22Rv1 (cell line): ENCODE results near the gene NDUFB7.
A peak's percentile ranks its signal among the peaks of the same experiment; 100 is the strongest.

Experiments used
- H3K27ac ChIP-seq: fragments of 450-650 bp; 2 replicates; pipeline ENCODE4 v1.5.1; 2017
- ZFX ChIP-seq: fragments of 450-650 bp; IDR thresholded peaks from 2 replicates; pipeline ENCODE4 v1.6.1; 2017; ENCODE audit warnings: antibody characterized with exemption, borderline replicate concordance
- TF ChIP-seq, protein P1 (sequence below): fragments of 450-650 bp; IDR thresholded peaks from 2 replicates; pipeline ENCODE4 v1.5.1; 2017; ENCODE audit warnings: mild to moderate bottlenecking

Gene NDUFB7

GRCh38 chr19:14533450-14533849 is 38.4 kb downstream of the NDUFB7 start:
- TF ChIP-seq, protein P1, sequence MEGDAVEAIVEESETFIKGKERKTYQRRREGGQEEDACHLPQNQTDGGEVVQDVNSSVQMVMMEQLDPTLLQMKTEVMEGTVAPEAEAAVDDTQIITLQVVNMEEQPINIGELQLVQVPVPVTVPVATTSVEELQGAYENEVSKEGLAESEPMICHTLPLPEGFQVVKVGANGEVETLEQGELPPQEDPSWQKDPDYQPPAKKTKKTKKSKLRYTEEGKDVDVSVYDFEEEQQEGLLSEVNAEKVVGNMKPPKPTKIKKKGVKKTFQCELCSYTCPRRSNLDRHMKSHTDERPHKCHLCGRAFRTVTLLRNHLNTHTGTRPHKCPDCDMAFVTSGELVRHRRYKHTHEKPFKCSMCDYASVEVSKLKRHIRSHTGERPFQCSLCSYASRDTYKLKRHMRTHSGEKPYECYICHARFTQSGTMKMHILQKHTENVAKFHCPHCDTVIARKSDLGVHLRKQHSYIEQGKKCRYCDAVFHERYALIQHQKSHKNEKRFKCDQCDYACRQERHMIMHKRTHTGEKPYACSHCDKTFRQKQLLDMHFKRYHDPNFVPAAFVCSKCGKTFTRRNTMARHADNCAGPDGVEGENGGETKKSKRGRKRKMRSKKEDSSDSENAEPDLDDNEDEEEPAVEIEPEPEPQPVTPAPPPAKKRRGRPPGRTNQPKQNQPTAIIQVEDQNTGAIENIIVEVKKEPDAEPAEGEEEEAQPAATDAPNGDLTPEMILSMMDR: no peak
- TF ChIP-seq ZFX: no peak
- no peak overlapping the region for H3K27ac ChIP-seq

DNA sequence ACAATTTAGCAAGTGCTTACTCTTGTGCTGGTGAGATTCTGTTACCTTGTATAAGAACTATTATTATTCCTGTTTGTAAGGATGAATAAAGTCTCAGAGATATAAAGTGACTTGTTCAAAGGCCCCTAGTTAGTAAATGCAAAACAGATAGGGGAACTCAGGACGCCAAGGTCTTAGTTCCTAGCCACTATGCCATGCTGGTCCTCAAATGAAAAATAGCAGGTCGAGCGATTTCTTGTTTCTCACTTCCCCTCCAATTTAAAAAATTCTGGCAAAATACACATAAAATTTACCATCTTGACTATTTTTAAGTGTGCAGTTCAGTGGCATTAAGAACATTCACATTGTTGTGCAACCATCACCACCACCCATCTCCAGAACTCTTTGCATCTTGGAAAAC is 41.4 kb downstream of the NDUFB7 start:
- TF ChIP-seq ZFX: no peak
- peak overlapping the region; percentile 80 for H3K27ac ChIP-seq

- H3K27ac ChIP-seq: peak overlapping the region; percentile 80
- TF ChIP-seq, protein P1: no peak
- no peak for TF ChIP-seq ZFX
These were observed 41.9 kb downstream of the NDUFB7 start for GRCh38 chr19:14530005-14530348.

DNA sequence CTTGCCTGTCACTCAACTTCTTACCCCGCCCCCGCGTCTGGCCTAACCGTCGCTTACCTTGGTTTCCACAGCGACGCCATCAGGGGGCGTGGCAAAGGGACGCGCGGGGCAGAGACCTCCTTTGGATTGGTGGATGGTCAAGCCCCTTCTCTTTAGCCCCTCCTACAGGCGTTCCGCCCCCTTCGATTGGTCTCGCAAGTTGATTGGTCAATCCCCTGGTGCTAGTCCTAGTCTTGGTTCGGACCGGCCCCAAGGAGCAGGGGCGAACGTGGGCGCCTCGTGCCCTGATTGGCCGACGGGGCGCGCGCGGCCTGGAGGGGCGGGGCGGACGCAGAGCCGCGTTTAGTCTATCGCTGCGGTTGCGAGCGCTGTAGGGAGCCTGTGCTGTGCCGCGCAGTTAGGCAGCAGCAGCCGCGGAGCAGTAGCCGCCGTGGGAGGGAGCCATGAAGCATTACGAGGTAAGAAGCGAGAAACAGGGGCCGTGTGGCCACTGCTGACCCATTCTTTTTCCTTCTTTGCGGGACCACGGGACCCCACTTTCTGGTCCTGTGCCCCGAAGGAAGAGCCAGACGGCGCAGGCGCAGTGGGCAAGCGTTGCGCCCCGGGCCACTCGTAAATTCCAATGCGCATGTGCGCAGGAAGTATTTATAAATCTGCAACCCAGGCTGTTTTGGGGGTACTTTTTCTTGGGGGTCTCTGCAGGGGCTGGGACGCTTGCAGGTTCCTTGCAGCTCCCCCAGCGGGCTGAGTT is 42.4 kb downstream of the NDUFB7 start, which contains the start of gene TECR:
Gene TECR, plus strand, starts transcription at position 341 of the 751 bp plus-strand sequence. Its CDS starts 103 bp downstream, at position 444.
- H3K27ac ChIP-seq: peak within 1 kb of the TSS; percentile 80
- TF ChIP-seq ZFX: no peak
- TF ChIP-seq, protein P1: no peak

DNA sequence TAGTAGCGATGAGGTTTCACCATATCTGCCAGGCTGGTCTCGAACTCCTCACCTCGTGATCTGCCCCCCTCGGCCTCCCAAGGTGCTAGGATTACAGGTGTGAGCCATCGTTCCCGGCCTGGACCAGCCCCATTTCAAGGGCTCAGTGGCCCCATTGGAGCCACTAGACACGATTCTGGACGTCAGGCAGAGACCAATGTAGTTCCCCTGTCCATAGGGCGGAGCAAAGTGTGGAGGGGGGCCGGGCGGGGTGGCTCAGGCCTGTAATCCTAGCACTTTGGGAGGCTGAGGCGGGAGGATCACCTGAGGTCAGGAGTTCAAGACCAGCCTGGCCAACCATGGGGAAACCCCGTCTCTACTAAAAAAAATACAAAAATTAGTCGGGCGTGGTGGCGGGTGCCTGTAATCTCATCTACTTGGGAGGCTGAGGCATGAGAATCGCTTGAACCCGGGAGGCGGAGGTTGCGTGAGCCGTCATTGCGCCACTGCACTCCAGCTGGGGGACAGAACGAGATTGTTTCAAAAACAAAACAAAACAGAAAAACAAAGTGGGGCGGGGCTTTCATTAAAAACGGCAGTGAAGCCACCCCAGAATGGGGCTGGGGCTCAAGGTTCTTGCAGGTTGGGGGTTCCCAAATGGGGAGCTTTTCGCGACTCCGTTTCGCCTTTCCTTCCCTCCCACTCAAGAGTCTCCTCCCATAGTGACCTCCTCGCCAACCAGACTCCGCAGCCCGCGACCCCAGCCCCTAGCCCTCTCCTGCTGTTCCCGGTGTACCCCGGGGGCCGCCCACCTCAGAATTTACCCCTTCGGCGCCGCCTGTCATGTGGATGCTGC is 43.2 kb downstream of the NDUFB7 start:
- TF ChIP-seq ZFX: no peak
- TF ChIP-seq, protein P1: no peak
- peak overlapping the region; percentile 80 for H3K27ac ChIP-seq

DNA sequence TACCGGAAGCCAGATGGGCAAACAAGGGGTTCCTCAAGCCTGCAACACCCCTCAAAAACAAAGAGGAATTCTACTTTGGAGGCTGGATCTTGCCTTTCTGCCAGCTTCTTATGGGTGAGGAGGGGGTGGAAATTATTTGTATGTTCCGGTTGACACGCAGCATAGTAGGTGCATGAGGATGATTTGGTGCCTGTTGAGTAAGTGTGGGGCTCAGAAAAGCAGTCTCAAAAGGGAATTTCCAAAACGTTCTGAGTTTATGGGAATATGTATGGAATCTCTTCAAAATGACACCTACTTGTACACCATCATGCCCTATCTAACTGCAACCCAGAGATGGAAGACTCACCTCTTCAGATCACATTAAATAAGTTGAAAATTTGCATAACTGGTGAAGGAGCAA is 45.4 kb downstream of the NDUFB7 start:
- H3K27ac ChIP-seq: no peak overlapping the region
- TF ChIP-seq, protein P1: no peak
- no peak for TF ChIP-seq ZFX

DNA sequence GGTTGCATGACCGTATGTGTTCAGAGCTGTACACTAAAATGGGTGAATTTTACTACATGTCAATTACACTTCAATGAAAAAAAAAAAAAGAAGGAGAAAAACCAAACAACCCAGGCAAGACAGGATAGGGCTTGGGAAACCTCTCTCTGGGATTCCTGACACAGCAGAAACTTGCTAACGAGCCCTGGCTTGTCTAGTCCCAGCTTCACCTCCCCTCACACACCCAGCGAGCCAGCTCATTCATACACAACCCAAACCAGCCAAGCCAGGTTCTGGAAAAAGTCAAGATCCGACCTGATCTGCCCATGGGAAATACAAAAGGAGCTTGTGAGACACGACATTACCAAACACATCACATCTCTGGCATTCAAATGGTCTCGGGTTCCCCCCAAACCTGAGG is 46.1 kb downstream of the NDUFB7 start:
- TF ChIP-seq, protein P1: no peak
- no peak for TF ChIP-seq ZFX
- no peak overlapping the region for H3K27ac ChIP-seq
